Left lung (tissue), 10 donors: ENCODE results near the gene DIRAS1. TPM values are rescaled to one million over a fixed set of nuclear protein-coding genes. Genes with fewer than 3 reads are reported as not detected.

Source experiments
- ATAC-seq: fragments of 200-7000 bp; cut with Tn5 transposase; one replicate; pipeline ENCODE4 v1.9.1; 2020; ENCODE audit warnings: moderate library complexity
- DNase-seq, 4 donors: peaks; one replicate each; pipeline ENCODE4 v3.0.0-alpha.2; 2013 to 2020
- H3K27ac ChIP-seq, 2 donors: fragments of 200-600 bp; sonication (generic) in 1 of 2; one replicate each; pipeline versions ENCODE4 v1.5.0 to v1.8.0; 2020 to 2021
- H3K27me3 ChIP-seq, 2 donors: fragments of 200-600 bp; sonication (generic) in 1 of 2; one replicate each; pipeline versions ENCODE4 v1.5.0 to v1.8.0; 2020 to 2021
- H3K36me3 ChIP-seq, 2 donors: fragments of 200-600 bp; sonication (generic) in 1 of 2; one replicate each; pipeline versions ENCODE4 v1.5.0 to v1.8.0; 2020 to 2021
- H3K4me1 ChIP-seq, 2 donors: fragments of 200-600 bp; one replicate each; pipeline ENCODE4 v1.8.0; 2021
- H3K4me3 ChIP-seq, 2 donors: fragments of 200-600 bp; sonication (generic) in 1 of 2; one replicate each; pipeline versions ENCODE4 v1.5.0 to v1.8.0; 2020 to 2021; ENCODE audit warnings: mild to moderate bottlenecking in 1 of 2
- H3K9me3 ChIP-seq, 2 donors: fragments of 200-600 bp; sonication (generic) in 1 of 2; one replicate each; pipeline versions ENCODE4 v1.5.0 to v1.8.0; 2020 to 2021
- intact Hi-C, 2 donors: fragments of 100-400 bp; cut with DNase I; formaldehyde crosslinking; loops; one replicate each; pipeline versions ENCODE4 v1.11.2 to v1.14.2; 2022
- polyA plus RNA-seq, 6 donors: library from polyadenylated mRNA; unstranded; fragments of 120-200 nt; gene quantifications; one replicate each; pipeline ENCODE4 v1.2.1, GENCODE V29; 2013; ENCODE audit not compliant: insufficient read length in 6 of 6
- total RNA-seq, 2 donors: library from RNA; stranded (reverse); fragmentation: NEBNext Ultra II Directional; extraction: Animal tissue kit (Norgen Biotek cat#: 25700); gene quantifications; one replicate each; pipeline ENCODE4 v1.2.1, GENCODE V29; 2021
- TF ChIP-seq, protein P1 (sequence below), 2 donors: fragments of 200-600 bp; sonication (generic) in 1 of 2; IDR thresholded peaks; one replicate each; pipeline versions ENCODE4 v1.5.0 to v1.8.0; 2021; ENCODE audit warnings: antibody characterized with exemption in 2 of 2
- donor health status: DM: no; HTN: yes; CAD: no.
- donor health status: DM: no; HTN: no; CAD: no.

DIRAS1 gene
- total and polyA plus RNA-seq, 8 donors: 0.71 to 4.1 (median 1.5) TPM

DNA sequence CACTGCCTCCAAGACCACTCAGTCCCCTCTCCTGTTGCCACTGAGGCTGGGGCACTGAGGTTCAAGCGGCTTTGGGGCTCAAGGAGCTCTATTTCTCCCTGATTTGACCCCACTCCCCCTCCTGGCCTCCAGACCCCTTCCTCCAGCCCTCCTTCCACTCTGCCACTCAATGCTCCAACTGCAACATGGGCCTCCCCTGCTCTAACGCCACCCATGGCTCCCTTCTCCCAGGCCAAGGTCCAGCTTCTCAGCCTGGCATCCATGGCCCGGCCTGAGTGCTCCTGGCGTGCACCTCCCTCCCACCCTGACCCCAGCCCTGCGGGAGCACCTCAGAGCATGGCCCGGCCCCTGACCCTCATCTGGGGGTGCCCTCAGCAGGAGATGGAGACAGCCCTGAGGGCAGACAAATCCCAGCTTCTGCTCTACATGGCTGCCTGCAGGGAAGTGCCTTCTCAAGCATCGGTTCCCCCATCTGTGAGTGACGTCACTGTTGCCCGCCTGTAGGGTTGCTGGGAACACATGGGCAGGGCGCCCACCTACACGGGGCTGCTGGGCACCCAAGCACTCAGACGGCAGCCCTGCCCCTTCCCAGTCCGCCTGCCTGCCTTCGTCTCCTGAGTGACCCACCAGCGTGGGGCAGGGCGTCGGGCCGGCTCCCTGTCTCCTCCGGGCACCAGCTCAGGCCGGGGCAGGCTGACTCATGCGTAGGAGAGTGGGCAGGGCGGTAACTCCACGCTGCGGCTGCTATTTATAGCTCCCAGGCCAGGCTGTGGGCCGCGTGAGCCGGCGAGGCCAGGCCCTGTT lies 1.6 kb upstream of the DIRAS1 start:
- intact Hi-C loops: no loop called here
- Histone ChIP-seq H3K4me1 (peaks cover 2 to 8% of the 10 kb centered on the region in 2 donors), H3K9me3 (no peaks in the 10 kb centered on the region), H3K4me3 (no peak overlapping the region), H3K27me3 (peaks cover 22 to 95% of the 10 kb centered on the region in 2 donors), H3K36me3 (no peaks in the 10 kb centered on the region), H3K27ac (no peak overlapping the region)
- DNase-seq: peak in 2 of 4 donors; percentile 65 to 85
- TF ChIP-seq, protein P1, sequence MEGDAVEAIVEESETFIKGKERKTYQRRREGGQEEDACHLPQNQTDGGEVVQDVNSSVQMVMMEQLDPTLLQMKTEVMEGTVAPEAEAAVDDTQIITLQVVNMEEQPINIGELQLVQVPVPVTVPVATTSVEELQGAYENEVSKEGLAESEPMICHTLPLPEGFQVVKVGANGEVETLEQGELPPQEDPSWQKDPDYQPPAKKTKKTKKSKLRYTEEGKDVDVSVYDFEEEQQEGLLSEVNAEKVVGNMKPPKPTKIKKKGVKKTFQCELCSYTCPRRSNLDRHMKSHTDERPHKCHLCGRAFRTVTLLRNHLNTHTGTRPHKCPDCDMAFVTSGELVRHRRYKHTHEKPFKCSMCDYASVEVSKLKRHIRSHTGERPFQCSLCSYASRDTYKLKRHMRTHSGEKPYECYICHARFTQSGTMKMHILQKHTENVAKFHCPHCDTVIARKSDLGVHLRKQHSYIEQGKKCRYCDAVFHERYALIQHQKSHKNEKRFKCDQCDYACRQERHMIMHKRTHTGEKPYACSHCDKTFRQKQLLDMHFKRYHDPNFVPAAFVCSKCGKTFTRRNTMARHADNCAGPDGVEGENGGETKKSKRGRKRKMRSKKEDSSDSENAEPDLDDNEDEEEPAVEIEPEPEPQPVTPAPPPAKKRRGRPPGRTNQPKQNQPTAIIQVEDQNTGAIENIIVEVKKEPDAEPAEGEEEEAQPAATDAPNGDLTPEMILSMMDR (IDR thresholded peaks at IDR 0.05): no peak
- peak; percentile 93 for ATAC-seq

DNA sequence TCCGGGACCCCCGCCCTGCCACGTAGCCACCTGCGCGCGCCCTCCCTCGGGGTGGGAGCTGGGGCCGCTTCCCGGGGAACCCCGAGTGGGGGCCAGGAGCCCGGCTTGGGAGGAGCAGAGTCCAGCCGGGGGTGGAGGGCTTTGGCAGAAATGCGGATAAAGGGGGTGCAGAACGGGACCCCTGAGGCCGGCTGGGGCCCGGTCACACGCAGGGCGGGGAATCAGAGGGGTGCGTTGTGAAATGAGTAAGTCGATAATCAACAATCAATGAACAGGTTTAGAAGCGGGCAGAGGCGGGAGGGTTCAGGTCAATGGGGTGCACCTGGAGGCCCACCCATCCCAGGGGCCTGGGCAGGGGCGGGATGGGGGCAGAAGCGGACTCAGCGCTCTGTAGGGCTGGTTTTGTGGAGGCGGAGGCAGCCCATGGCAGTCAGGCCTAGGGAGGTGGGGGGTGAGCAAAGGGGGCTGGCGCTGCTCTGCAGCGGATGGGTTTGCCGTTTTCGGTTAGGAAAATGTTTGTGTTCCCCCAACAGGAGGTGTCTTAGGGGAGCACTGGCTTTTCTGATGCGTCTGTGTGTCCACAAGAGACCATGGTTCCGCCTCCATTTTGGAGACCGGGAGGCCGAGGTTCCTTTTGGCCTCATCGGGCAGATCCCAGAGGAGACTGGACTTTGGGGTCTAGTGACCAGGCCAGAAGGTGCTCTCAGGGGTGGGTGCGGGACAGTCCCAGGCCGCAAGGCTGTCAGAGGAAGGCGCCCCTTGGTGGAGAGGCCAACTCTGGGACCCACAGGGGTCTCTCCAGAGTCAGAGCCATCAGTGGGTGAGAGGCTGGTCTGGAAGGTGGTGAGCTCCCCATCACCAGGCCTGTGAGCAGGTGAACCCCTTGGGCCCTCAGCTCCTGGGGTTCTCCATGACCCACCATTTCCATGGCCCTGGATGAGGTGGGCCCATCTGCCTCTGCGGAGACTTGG lies 683 bp upstream of the DIRAS1 start:
- ATAC-seq: no peak
- Histone ChIP-seq H3K36me3 (no peaks in the 10 kb centered on the region), H3K27me3 (peaks cover 22 to 93% of the 10 kb centered on the region in 2 donors), H3K4me1 (peaks cover 2 to 8% of the 10 kb centered on the region in 2 donors), H3K27ac (no peak overlapping the region), H3K4me3 (peak overlapping the region; percentile 9 to 17), H3K9me3 (no peaks in the 10 kb centered on the region)
- intact Hi-C loops: no loop called here
- no peak for DNase-seq
- TF ChIP-seq, protein P1 (IDR thresholded peaks at IDR 0.05): no peak

DNA sequence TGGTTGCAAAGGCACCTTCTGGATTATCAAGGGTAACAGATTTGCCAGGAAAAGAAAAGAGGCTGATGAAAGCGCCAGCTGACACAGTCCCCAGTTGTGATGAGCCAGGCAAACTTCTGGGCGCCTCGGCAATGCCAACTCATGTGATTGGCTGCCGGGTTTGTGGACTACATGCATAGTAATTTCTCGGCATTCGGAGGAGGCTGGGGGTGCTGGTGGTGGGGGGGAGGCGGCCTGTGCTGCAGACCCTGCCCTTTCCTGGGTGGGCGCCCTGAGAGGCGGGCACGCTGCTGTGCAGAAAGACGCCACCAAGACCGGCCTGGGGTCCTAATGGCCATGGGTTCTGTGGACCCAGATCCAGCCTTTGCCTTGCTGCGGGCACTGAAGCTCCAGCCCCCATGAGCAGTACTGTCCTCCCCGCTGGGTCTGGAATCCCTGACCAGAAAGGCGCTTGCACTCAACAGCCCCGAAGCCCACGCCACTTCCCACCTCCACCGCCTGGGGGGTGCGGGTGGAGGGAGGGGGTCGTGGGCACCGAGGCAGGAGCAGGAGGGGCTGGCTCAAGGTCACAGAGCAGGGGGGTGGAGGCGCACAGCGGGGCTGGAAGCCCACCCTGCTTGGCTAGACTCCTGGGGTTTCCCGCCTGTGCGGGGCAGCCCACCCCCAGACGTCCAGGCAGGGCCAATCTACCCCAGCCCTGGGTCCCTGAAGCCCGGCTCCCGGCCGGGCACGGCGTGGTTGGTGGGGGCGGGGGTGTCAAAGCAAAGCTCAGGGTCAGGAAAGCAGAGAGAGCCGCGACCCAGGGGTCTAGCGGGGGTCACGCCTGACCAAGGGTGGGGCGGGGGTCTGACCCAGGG lies 1.0 kb downstream of the DIRAS1 start:
- Histone ChIP-seq H3K27ac (no peak overlapping the region), H3K36me3 (no peaks in the 10 kb centered on the region), H3K27me3 (peaks cover 22 to 76% of the 10 kb centered on the region in 2 donors), H3K4me3 (no peak overlapping the region), H3K9me3 (peaks cover 0 to 6% of the 10 kb centered on the region in 2 donors), H3K4me1 (peaks cover 2 to 8% of the 10 kb centered on the region in 2 donors)
- ATAC-seq (no peak), DNase-seq (no peak)
- TF ChIP-seq, protein P1 (IDR thresholded peaks at IDR 0.05): no peak
- intact Hi-C loops: no loop called here

DNA sequence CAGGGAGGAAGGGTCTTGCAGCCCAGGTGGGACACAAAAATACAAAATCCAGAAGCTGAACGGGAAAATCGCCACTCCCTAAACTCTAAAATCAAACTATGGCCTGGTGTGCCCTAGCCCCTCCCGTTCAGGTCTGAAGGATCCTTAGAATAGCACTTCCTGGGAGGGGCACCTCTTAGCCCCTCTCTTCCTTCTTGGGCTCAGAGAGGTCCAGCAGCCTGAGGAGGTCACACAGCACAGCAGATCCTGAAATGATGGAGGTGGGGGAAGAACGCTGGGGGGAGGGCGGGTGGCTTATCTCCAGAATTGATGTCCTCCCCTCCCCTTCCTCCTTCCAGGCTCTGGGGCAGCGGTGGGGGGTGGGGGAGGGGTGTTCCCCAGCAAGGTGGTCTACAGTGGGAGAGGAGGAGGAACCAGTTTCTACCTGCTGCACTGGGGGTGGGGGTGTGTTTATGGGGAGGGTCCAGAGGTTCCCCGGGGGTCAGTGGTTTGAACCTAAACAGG lies 1.9 kb downstream of the DIRAS1 start:
- intact Hi-C loops: no loop called here
- Histone ChIP-seq H3K27me3 (peaks cover 22 to 75% of the 10 kb centered on the region in 2 donors), H3K4me3 (no peak overlapping the region), H3K9me3 (peaks cover 0 to 10% of the 10 kb centered on the region in 2 donors), H3K4me1 (peaks cover 2 to 8% of the 10 kb centered on the region in 2 donors), H3K27ac (no peak overlapping the region), H3K36me3 (no peaks in the 10 kb centered on the region)
- ATAC-seq: no peak
- no peak for DNase-seq
- TF ChIP-seq, protein P1 (IDR thresholded peaks at IDR 0.05): no peak
